GM21360 (cell line): ENCODE results near the gene NPEPL1.
"Not testable (repeated sequence)": the region's sequence is repeated elsewhere in the genome, so short reads cannot be mapped to it uniquely, and the experiment has no call there.

Source experiments
- ATAC-seq: cut with Tn5 transposase; IDR thresholded peaks from one replicate; pipeline ENCODE4 v1.9.1; 2021; ENCODE audit warnings: mild to moderate bottlenecking, moderate library complexity; ENCODE audit not compliant: unreplicated experiment

NPEPL1 gene

GRCh38 chr20:58737198-58737597, 44.6 kb downstream of the NPEPL1 start:
- no peak for ATAC-seq

GRCh38 chr20:58740356-58741308, 48.0 kb downstream of the NPEPL1 start:
- ATAC-seq = no peak

GRCh38 chr20:58741384-58741783, 48.8 kb downstream of the NPEPL1 start:
- no peak for ATAC-seq

- ATAC-seq = no peak
Observed at GRCh38 chr20:58742668-58743566, 50.3 kb downstream of the NPEPL1 start.

- ATAC-seq = no peak
Observed at GRCh38 chr20:58743929-58744534, 51.4 kb downstream of the NPEPL1 start.

- ATAC-seq = no peak
Observed at GRCh38 chr20:58744836-58745235, 52.2 kb downstream of the NPEPL1 start.

GRCh38 chr20:58745391-58745790, 52.8 kb downstream of the NPEPL1 start:
- no peak for ATAC-seq

- no peak for ATAC-seq
Observed at GRCh38 chr20:58746620-58747019, 54.0 kb downstream of the NPEPL1 start.

GRCh38 chr20:58747211-58747610, 54.6 kb downstream of the NPEPL1 start:
- no peak for ATAC-seq

- ATAC-seq = no peak
Observed at GRCh38 chr20:58748618-58749017, 56.0 kb downstream of the NPEPL1 start.

GRCh38 chr20:58749098-58749769, 56.6 kb downstream of the NPEPL1 start:
- ATAC-seq = no peak

- no peak for ATAC-seq
Observed at GRCh38 chr20:58749979-58750378, 57.4 kb downstream of the NPEPL1 start.

- not testable (repeated sequence) for ATAC-seq
Observed at GRCh38 chr20:58750706-58751105, 58.1 kb downstream of the NPEPL1 start.

GRCh38 chr20:58751979-58752378, 59.4 kb downstream of the NPEPL1 start:
- ATAC-seq = no peak

GRCh38 chr20:58752565-58752964, 60.0 kb downstream of the NPEPL1 start:
- ATAC-seq = no peak

- no peak for ATAC-seq
Observed at GRCh38 chr20:58753267-58753921, 60.8 kb downstream of the NPEPL1 start.

- ATAC-seq = no peak
Observed at GRCh38 chr20:58753922-58754551, 61.4 kb downstream of the NPEPL1 start.

GRCh38 chr20:58754584-58754983, 62.0 kb downstream of the NPEPL1 start:
- no peak for ATAC-seq

GRCh38 chr20:58755062-58755697, 62.6 kb downstream of the NPEPL1 start:
- ATAC-seq = no peak
